Measurements from ENCODE around the gene ACTR2.

The ACTR2 gene

GRCh38 chr2:65281627-65282351 lies 54.2 kb downstream of the ACTR2 start:
- TF ChIP-seq ZNF274 (IDR thresholded peaks at IDR 0.05; ENCODE audit: low read depth, low read length), result no peak
- H3K4me3 ChIP-seq (ENCODE audit: low read length), result no peak overlapping the region

GRCh38 chr2:65282477-65283053 lies 54.9 kb downstream of the ACTR2 start:
- no peak for TF ChIP-seq ZNF274 (IDR thresholded peaks at IDR 0.05; ENCODE audit: low read depth, low read length)
- no peak overlapping the region for H3K4me3 ChIP-seq (ENCODE audit: low read length)

GRCh38 chr2:65287364-65287763 lies 59.7 kb downstream of the ACTR2 start:
- no peak for TF ChIP-seq ZNF274 (IDR thresholded peaks at IDR 0.05; ENCODE audit: low read depth, low read length)
- no peak overlapping the region for H3K4me3 ChIP-seq (ENCODE audit: low read length)

- TF ChIP-seq ZNF274 (IDR thresholded peaks at IDR 0.05; ENCODE audit: low read depth, low read length), result no peak
- no peak overlapping the region for H3K4me3 ChIP-seq (ENCODE audit: low read length)
Observed at GRCh38 chr2:65291216-65292105, 63.8 kb downstream of the ACTR2 start.

- TF ChIP-seq ZNF274 (IDR thresholded peaks at IDR 0.05; ENCODE audit: low read depth, low read length), result no peak
- H3K4me3 ChIP-seq (ENCODE audit: low read length), result no peak overlapping the region
Observed at GRCh38 chr2:65292106-65292400, 64.4 kb downstream of the ACTR2 start.

GRCh38 chr2:65292461-65293011 lies 64.9 kb downstream of the ACTR2 start:
- TF ChIP-seq ZNF274 (IDR thresholded peaks at IDR 0.05; ENCODE audit: low read depth, low read length), result no peak
- no peak overlapping the region for H3K4me3 ChIP-seq (ENCODE audit: low read length)

- no peak overlapping the region for H3K4me3 ChIP-seq (ENCODE audit: low read length)
- no peak for TF ChIP-seq ZNF274 (IDR thresholded peaks at IDR 0.05; ENCODE audit: low read depth, low read length)
Observed at GRCh38 chr2:65293376-65293775, 65.7 kb downstream of the ACTR2 start.

GRCh38 chr2:65294136-65294535 lies 66.5 kb downstream of the ACTR2 start:
- no peak overlapping the region for H3K4me3 ChIP-seq (ENCODE audit: low read length)
- TF ChIP-seq ZNF274 (IDR thresholded peaks at IDR 0.05; ENCODE audit: low read depth, low read length), result no peak

- no peak for TF ChIP-seq ZNF274 (IDR thresholded peaks at IDR 0.05; ENCODE audit: low read depth, low read length)
Observed at GRCh38 chr2:65294701-65295100, 67.1 kb downstream of the ACTR2 start.

GRCh38 chr2:65296971-65297370 lies 69.3 kb downstream of the ACTR2 start:
- no peak for TF ChIP-seq ZNF274 (IDR thresholded peaks at IDR 0.05; ENCODE audit: low read depth, low read length)
- no peak overlapping the region for H3K4me3 ChIP-seq (ENCODE audit: low read length)

More at GRCh38 chr2:65294701-65295100, 67.1 kb downstream of the ACTR2 start:
- H3K4me3 ChIP-seq (ENCODE audit: low read length), result no peak overlapping the region

- TF ChIP-seq ZNF274 (IDR thresholded peaks at IDR 0.05; ENCODE audit: low read depth, low read length), result no peak
- no peak overlapping the region for H3K4me3 ChIP-seq (ENCODE audit: low read length)
Observed at GRCh38 chr2:65297544-65297943, 69.9 kb downstream of the ACTR2 start.

GRCh38 chr2:65298089-65298488 lies 70.5 kb downstream of the ACTR2 start:
- H3K4me3 ChIP-seq (ENCODE audit: low read length), result no peak overlapping the region
- no peak for TF ChIP-seq ZNF274 (IDR thresholded peaks at IDR 0.05; ENCODE audit: low read depth, low read length)

GRCh38 chr2:65299246-65299645 lies 71.6 kb downstream of the ACTR2 start:
- TF ChIP-seq ZNF274 (IDR thresholded peaks at IDR 0.05; ENCODE audit: low read depth, low read length), result no peak
- no peak overlapping the region for H3K4me3 ChIP-seq (ENCODE audit: low read length)

- TF ChIP-seq ZNF274 (IDR thresholded peaks at IDR 0.05; ENCODE audit: low read depth, low read length), result no peak
- no peak overlapping the region; the same call in 1 of the 2 replicates for H3K4me3 ChIP-seq (ENCODE audit: low read length)
Observed at GRCh38 chr2:65300134-65300760, 72.6 kb downstream of the ACTR2 start.

Data from GM08714 (cell line).